Measurements from ENCODE around the gene BPIFA3.

The BPIFA3 gene

GRCh38 chr20:33233129-33233774 is 16.1 kb downstream of the BPIFA3 start:
- TF ChIP-seq CTCF (IDR thresholded peaks at IDR 0.05; ENCODE audit: insufficient read depth, low read depth, low read length, missing control alignments) = no peak
- H3K4me3 ChIP-seq (ENCODE audit: low read depth, low read length) = no peak overlapping the region
- no peak for DNase-seq (ENCODE audit: low read depth)

GRCh38 chr20:33234050-33234449 is 16.9 kb downstream of the BPIFA3 start:
- TF ChIP-seq CTCF (IDR thresholded peaks at IDR 0.05; ENCODE audit: insufficient read depth, low read depth, low read length, missing control alignments) = no peak
- no peak for DNase-seq (ENCODE audit: low read depth)
- no peak overlapping the region for H3K4me3 ChIP-seq (ENCODE audit: low read depth, low read length)

GRCh38 chr20:33235696-33236095 is 18.5 kb downstream of the BPIFA3 start, which contains the start of gene BPIFA1:
Gene BPIFA1 (plus strand): TSS chr20:33235996. CDS start chr20:33237712, 1,716 bp downstream.
- TF ChIP-seq CTCF (IDR thresholded peaks at IDR 0.05; ENCODE audit: insufficient read depth, low read depth, low read length, missing control alignments) = no peak
- H3K4me3 ChIP-seq (ENCODE audit: low read depth, low read length) = no peak within 1 kb of the TSS
- DNase-seq (ENCODE audit: low read depth) = no peak

GRCh38 chr20:33236351-33236750 is 19.2 kb downstream of the BPIFA3 start:
- no peak for DNase-seq (ENCODE audit: low read depth)
- no peak for TF ChIP-seq CTCF (IDR thresholded peaks at IDR 0.05; ENCODE audit: insufficient read depth, low read depth, low read length, missing control alignments)
- no peak overlapping the region for H3K4me3 ChIP-seq (ENCODE audit: low read depth, low read length)

GRCh38 chr20:33237989-33238388 is 20.8 kb downstream of the BPIFA3 start:
- no peak for TF ChIP-seq CTCF (IDR thresholded peaks at IDR 0.05; ENCODE audit: insufficient read depth, low read depth, low read length, missing control alignments)
- DNase-seq (ENCODE audit: low read depth) = no peak
- no peak overlapping the region for H3K4me3 ChIP-seq (ENCODE audit: low read depth, low read length)

- TF ChIP-seq CTCF (IDR thresholded peaks at IDR 0.05; ENCODE audit: insufficient read depth, low read depth, low read length, missing control alignments) = no peak
- H3K4me3 ChIP-seq (ENCODE audit: low read depth, low read length) = no peak overlapping the region
- DNase-seq (ENCODE audit: low read depth) = no peak
Measured at GRCh38 chr20:33239418-33239817, 22.3 kb downstream of the BPIFA3 start.

Data from GM12865 (cell line).